K562 (cell line): Measurements from ENCODE around the gene RTN4. TPM values are rescaled to one million over a fixed set of nuclear protein-coding genes. Genes with fewer than 3 reads are reported as not detected.

ENCODE experiments used
- ATF4 ChIP-seq: fragments of 450-650 bp; formaldehyde crosslinking; IDR thresholded peaks from 2 replicates; pipeline ENCODE4 v1.4.0; 2022; ENCODE audit warnings: mild to moderate bottlenecking, moderate library complexity
- CBFA2T3 ChIP-seq: fragments of 450-650 bp; IDR thresholded peaks from 2 replicates; pipeline ENCODE4 v1.6.1; 2017
- ELK3 ChIP-seq: fragments of 450-650 bp; formaldehyde crosslinking; IDR thresholded peaks from 2 replicates; pipeline ENCODE4 v1.4.0; 2020; ENCODE audit warnings: mild to moderate bottlenecking
- HDAC8 ChIP-seq: fragments of 450-650 bp; IDR thresholded peaks from 2 replicates; pipeline ENCODE4 v1.6.1; 2016; ENCODE audit warnings: mild to moderate bottlenecking, missing genetic modification characterization, moderate library complexity, missing compliant biosample characterization
- HMGXB4 ChIP-seq: sonication (generic); formaldehyde crosslinking; IDR thresholded peaks from 2 replicates; pipeline ENCODE4 v1.8.1; 2023; ENCODE audit warnings: mild to moderate bottlenecking, missing genetic modification reagents
- POLR2H ChIP-seq: IDR thresholded peaks from 2 replicates; pipeline ENCODE4 v1.6.1; 2016; ENCODE audit warnings: missing genetic modification characterization, low read depth, mild to moderate bottlenecking, control low read depth, missing compliant biosample characterization, moderate library complexity
- RREB1 ChIP-seq: fragments of 250-450 bp; sonication (Bioruptor Pico); IDR thresholded peaks from 2 replicates; pipeline ENCODE4 v1.4.0; 2020
- ZBTB7A ChIP-seq: IDR thresholded peaks from 2 replicates; pipeline ENCODE4 v1.6.1; 2011; ENCODE audit warnings: low read depth, mild to moderate bottlenecking, low read length, moderate library complexity, borderline replicate concordance; ENCODE audit not compliant: control insufficient read depth
- ZNF239 ChIP-seq: fragments of 250-450 bp; sonication (Bioruptor Pico); IDR thresholded peaks from 2 replicates; pipeline ENCODE4 v1.4.0; 2020; ENCODE audit warnings: mild to moderate bottlenecking
- ZNF586 ChIP-seq: fragments of 450-650 bp; formaldehyde crosslinking; conservative IDR thresholded peaks from 2 replicates; pipeline ENCODE4 v1.4.0; 2020; ENCODE audit warnings: mild to moderate bottlenecking, moderate library complexity
- ZNF79 ChIP-seq: fragments of 250-450 bp; sonication (Bioruptor Pico); IDR thresholded peaks from 2 replicates; pipeline ENCODE4 v1.4.0; 2020; ENCODE audit warnings: low read depth, mild to moderate bottlenecking, moderate library complexity
- polyA plus RNA-seq, 8 experiments: library from polyadenylated mRNA; depleted of rRNA in 4 of 8; stranded (reverse) in 5 of 8; unstranded in 3 of 8; fragments of >200 nt; fragmentation: Nextera tagmentation in 2 of 8; fragmentation: Illumina TruSeq in 1 of 8; extraction: Ambion mirVana in 2 of 8; extraction: Trizol in 1 of 8; gene quantifications; 2 replicates each; pipeline versions ENCODE4 v1.2.1 to v1.2.3, GENCODE V29; 2011 to 2014; ENCODE audit warnings: inconsistent platforms in 1 of 8, missing spikeins in 1 of 8
- total RNA-seq, 7 experiments: library from RNA; depleted of rRNA in 6 of 7; stranded (reverse); fragments of >200 nt in 6 of 7; fragmentation: Illumina TruSeq in 2 of 7; extraction: Trizol in 2 of 7; gene quantifications; 2 replicates each; pipeline versions ENCODE4 v1.2.1 to v1.2.3, GENCODE V29; 2011 to 2021; ENCODE audit warnings: low replicate concordance in 1 of 7
- TF ChIP-seq, protein P1 (sequence below), 2 experiments: fragments of 450-650 bp in 1 of 2; sonication (generic) in 1 of 2; formaldehyde crosslinking in 1 of 2; IDR thresholded peaks in 1 of 2; conservative IDR thresholded peaks in 1 of 2; 2 replicates each; pipeline versions ENCODE4 v1.6.1 to v1.8.1; 2016 to 2023; ENCODE audit warnings: mild to moderate bottlenecking in 2 of 2, moderate library complexity in 2 of 2, inconsistent platforms in 1 of 2, missing genetic modification reagents in 1 of 2
- TF ChIP-seq, protein P2 (sequence below): IDR thresholded peaks from 3 replicates; pipeline ENCODE4 v1.6.1; 2011; ENCODE audit warnings: borderline replicate concordance, mild to moderate bottlenecking; ENCODE audit not compliant: insufficient read length, insufficient read depth

The RTN4 gene
- total and polyA plus RNA-seq, 9 of the 15 experiments (the other 6 are each of a cell fraction or from before 2014, with no cell fraction given), result 73.0 to 248 (median 116) TPM

- TF ChIP-seq RREB1 (0 out of 2 replicates have a peak, but pooled peaks have one; percentile 51), HMGXB4 (no peak), ZBTB7A (no peak), HDAC8 (tag) (no peak), POLR2H (peak; percentile 42), ATF4 (CRISPR knock-in tag) (0 out of 2 replicates have a peak, but pooled peaks have one; percentile 19), ZNF239 (CRISPR knock-in tag) (no peak), CBFA2T3 (no peak), ZNF79 (CRISPR knock-in tag) (no peak), ZNF586 (CRISPR knock-in tag) (no peak), ELK3 (no peak)
- TF ChIP-seq, protein P1, sequence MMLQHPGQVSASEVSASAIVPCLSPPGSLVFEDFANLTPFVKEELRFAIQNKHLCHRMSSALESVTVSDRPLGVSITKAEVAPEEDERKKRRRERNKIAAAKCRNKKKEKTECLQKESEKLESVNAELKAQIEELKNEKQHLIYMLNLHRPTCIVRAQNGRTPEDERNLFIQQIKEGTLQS (IDR thresholded peaks at IDR 0.05), result peak; percentile 93
- TF ChIP-seq, protein P1 (CRISPR knock-in tag; conservative IDR thresholded peaks at IDR 0.05), result peak; percentile 91
- TF ChIP-seq, protein P2, sequence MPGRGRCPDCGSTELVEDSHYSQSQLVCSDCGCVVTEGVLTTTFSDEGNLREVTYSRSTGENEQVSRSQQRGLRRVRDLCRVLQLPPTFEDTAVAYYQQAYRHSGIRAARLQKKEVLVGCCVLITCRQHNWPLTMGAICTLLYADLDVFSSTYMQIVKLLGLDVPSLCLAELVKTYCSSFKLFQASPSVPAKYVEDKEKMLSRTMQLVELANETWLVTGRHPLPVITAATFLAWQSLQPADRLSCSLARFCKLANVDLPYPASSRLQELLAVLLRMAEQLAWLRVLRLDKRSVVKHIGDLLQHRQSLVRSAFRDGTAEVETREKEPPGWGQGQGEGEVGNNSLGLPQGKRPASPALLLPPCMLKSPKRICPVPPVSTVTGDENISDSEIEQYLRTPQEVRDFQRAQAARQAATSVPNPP, result no peak
These were observed 995 bp upstream of the RTN4 start (continued) for GRCh38 chr2:55051026-55051866.
